Measurements from ENCODE around the gene EFL1. TPM values are rescaled to one million over a fixed set of nuclear protein-coding genes. Genes with fewer than 3 reads are reported as not detected.

Gene EFL1
- total RNA-seq, 1 donor from 2014 or later = 17.2 TPM

- Mint-ChIP-seq H3K4me3 (ENCODE audit: unreplicated experiment) (no peak overlapping the region), H3K27me3 (ENCODE audit: unreplicated experiment) (peaks cover 3% of the 10 kb centered on the region), H3K4me1 (ENCODE audit: low read depth, unreplicated experiment) (no peaks in the 10 kb centered on the region), H3K9me3 (ENCODE audit: unreplicated experiment) (peaks cover 7% of the 10 kb centered on the region), H3K27ac (ENCODE audit: unreplicated experiment) (no peak overlapping the region), H3K36me3 (ENCODE audit: unreplicated experiment) (peaks cover 14% of the 10 kb centered on the region)
- DNase-seq = no peak
- TF ChIP-seq, protein P1, sequence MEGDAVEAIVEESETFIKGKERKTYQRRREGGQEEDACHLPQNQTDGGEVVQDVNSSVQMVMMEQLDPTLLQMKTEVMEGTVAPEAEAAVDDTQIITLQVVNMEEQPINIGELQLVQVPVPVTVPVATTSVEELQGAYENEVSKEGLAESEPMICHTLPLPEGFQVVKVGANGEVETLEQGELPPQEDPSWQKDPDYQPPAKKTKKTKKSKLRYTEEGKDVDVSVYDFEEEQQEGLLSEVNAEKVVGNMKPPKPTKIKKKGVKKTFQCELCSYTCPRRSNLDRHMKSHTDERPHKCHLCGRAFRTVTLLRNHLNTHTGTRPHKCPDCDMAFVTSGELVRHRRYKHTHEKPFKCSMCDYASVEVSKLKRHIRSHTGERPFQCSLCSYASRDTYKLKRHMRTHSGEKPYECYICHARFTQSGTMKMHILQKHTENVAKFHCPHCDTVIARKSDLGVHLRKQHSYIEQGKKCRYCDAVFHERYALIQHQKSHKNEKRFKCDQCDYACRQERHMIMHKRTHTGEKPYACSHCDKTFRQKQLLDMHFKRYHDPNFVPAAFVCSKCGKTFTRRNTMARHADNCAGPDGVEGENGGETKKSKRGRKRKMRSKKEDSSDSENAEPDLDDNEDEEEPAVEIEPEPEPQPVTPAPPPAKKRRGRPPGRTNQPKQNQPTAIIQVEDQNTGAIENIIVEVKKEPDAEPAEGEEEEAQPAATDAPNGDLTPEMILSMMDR (IDR thresholded peaks at IDR 0.05; ENCODE audit: partially characterized antibody, unreplicated experiment) = no peak
Measured at GRCh38 chr15:82114660-82115059, 147.9 kb downstream of the EFL1 start.

- TF ChIP-seq, protein P1 (IDR thresholded peaks at IDR 0.05; ENCODE audit: partially characterized antibody, unreplicated experiment) = no peak
- Mint-ChIP-seq H3K27me3 (ENCODE audit: unreplicated experiment) (peaks cover 3% of the 10 kb centered on the region), H3K4me3 (ENCODE audit: unreplicated experiment) (no peak overlapping the region), H3K4me1 (ENCODE audit: low read depth, unreplicated experiment) (no peaks in the 10 kb centered on the region), H3K9me3 (ENCODE audit: unreplicated experiment) (peaks cover 7% of the 10 kb centered on the region), H3K27ac (ENCODE audit: unreplicated experiment) (no peak overlapping the region), H3K36me3 (ENCODE audit: unreplicated experiment) (peaks cover 14% of the 10 kb centered on the region)
- DNase-seq = no peak
Measured at GRCh38 chr15:82113106-82113715, 149.3 kb downstream of the EFL1 start.

DNA sequence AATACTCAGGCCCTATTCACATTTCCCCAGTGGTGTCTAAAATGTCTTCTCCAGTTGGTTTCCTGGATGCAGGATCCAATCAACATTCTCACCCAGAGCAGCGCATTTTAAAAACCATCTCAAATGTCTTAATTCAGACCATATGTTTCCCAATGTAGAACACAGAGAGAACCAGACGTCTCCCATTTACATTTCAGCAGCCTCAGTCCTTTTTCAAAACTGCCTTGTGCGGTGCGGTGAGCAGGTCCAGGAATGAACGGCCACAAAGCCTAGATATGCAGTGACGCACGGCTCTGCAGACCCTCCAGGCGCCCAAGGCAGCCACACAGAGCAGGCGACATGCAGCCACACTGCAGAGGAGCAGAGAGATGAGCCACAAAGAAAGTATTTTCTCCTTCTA, 150.6 kb downstream of the EFL1 start:
- H3K9me3 Mint-ChIP-seq (ENCODE audit: unreplicated experiment) = peaks cover 7% of the 10 kb centered on the region
- peaks cover 3% of the 10 kb centered on the region for H3K27me3 Mint-ChIP-seq (ENCODE audit: unreplicated experiment)
- no peak for DNase-seq
- H3K4me3 Mint-ChIP-seq (ENCODE audit: unreplicated experiment) = no peak overlapping the region
- no peaks in the 10 kb centered on the region for H3K4me1 Mint-ChIP-seq (ENCODE audit: low read depth, unreplicated experiment)
- no peak overlapping the region for H3K27ac Mint-ChIP-seq (ENCODE audit: unreplicated experiment)
- peaks cover 8% of the 10 kb centered on the region for H3K36me3 Mint-ChIP-seq (ENCODE audit: unreplicated experiment)
- TF ChIP-seq, protein P1 (IDR thresholded peaks at IDR 0.05; ENCODE audit: partially characterized antibody, unreplicated experiment) = no peak

DNA sequence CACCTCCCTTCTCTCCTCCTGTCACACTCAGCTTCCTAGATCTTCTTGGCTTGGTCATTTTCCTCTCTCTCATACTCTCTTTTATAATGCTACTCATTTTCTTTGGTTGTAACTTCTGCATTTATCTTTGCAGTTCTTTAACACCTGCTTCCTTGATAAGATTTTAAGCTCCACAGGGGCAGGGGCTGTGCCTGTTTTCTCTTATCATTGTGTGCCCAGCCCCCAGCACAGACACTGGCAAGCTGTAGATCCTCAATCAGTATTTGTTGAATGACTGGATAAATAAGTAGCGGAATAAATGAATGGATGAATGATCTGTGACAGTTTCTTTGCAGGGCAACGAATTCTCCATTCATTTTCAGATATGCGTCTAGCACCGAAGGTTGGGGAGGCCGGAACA, 152.4 kb downstream of the EFL1 start:
- Mint-ChIP-seq H3K4me1 (ENCODE audit: low read depth, unreplicated experiment) (no peaks in the 10 kb centered on the region), H3K27me3 (ENCODE audit: unreplicated experiment) (peaks cover 3% of the 10 kb centered on the region), H3K4me3 (ENCODE audit: unreplicated experiment) (peak overlapping the region; percentile 17), H3K9me3 (ENCODE audit: unreplicated experiment) (peaks cover 8% of the 10 kb centered on the region), H3K36me3 (ENCODE audit: unreplicated experiment) (peaks cover 6% of the 10 kb centered on the region), H3K27ac (ENCODE audit: unreplicated experiment) (no peak overlapping the region)
- no peak for DNase-seq
- TF ChIP-seq, protein P1 (IDR thresholded peaks at IDR 0.05; ENCODE audit: partially characterized antibody, unreplicated experiment) = no peak

DNA sequence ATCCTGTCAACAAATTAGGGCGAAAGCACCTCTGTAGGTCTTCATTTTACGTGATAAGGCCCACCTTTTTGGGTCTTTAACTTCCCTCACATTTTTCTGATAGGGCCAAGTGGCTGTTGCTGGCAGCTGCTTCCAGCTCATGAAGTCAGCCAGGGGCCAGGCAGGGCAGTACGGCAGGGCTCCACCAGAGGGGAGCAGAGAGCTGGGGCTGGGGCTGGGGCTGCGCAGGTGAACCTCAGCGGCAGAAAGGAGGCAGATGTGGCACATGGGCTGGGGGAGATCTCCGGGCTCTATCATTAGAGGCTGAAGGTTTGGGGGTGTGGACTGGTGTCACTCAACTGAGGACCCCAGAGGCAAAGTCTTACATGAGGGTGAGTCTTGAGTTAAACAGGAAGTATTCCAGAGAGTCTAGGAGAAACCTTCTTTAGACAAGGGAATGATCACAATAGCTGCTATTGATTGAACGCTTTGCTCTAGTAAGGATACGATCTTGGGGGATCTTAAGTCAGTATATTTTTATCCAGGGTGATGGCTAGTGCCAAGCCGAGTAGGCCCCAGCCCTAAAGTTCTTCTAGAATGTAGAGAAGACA, 153.9 kb downstream of the EFL1 start:
- H3K27me3 Mint-ChIP-seq (ENCODE audit: unreplicated experiment) = no peaks in the 10 kb centered on the region
- no peak overlapping the region for H3K27ac Mint-ChIP-seq (ENCODE audit: unreplicated experiment)
- H3K9me3 Mint-ChIP-seq (ENCODE audit: unreplicated experiment) = peaks cover 10% of the 10 kb centered on the region
- H3K36me3 Mint-ChIP-seq (ENCODE audit: unreplicated experiment) = peaks cover 6% of the 10 kb centered on the region
- TF ChIP-seq, protein P1 (IDR thresholded peaks at IDR 0.05; ENCODE audit: partially characterized antibody, unreplicated experiment) = peak; percentile 60
- H3K4me3 Mint-ChIP-seq (ENCODE audit: unreplicated experiment) = no peak overlapping the region
- H3K4me1 Mint-ChIP-seq (ENCODE audit: low read depth, unreplicated experiment) = no peaks in the 10 kb centered on the region
- DNase-seq = peak; percentile 68

Data from glutamatergic neuron (in vitro differentiated cells).